Stimulated activated CD4-positive, alpha-beta T cell treated with anti-CD3 and anti-CD28 coated beads, Interleukin-1b, Interleukin-23, amount 100 ng/mL, for 4 hours (primary cell): ENCODE data around the gene ADAMTS13.
"Not testable (repeated sequence)": the region's sequence is repeated elsewhere in the genome, so short reads cannot be mapped to it uniquely, and the experiment has no call there.

Source experiments
- DNase-seq, 2 donors: peaks; one replicate each; pipeline ENCODE4 v3.0.0-alpha.2; 2020; ENCODE audit warnings: low read depth in 2 of 2

Gene ADAMTS13

DNA sequence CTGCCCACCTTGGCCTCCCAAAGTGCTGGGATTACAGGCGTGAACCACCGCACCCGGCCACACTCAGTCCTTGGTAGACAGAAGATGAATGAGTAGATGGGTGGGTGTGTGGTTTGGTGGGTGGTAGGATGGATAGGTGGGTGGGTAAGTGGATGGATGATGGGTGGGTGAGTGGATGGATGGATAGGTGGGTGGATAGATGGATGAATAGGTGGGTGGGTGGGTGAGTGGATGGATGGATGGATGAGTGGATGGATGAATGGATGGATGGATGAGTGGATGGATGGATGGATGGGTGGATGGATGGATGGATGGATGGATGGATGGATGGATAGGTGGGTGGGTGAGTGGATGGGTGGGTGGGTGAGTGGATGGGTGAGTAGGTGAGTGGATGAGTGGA is 29.9 kb upstream of the ADAMTS13 start:
- not testable (repeated sequence) for DNase-seq

DNA sequence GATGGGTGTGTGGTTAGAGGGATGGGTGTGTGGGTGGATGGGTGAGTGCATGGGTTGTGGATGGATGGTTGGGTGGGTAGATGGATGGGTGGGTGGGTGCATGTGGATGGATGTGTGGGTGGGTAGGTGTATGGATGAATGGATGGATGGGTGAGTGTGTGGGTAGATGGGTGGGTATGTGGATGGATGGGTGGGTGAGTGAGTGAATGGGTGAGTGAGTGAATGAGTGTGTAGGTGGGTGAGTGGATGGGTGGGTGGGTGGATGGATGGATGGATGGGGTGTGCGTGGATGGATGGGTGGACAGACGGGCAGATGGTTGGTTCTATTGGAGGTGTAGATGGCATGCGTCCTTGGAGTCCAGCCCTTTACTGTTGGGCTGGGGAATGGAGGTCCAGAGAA is 28.8 kb upstream of the ADAMTS13 start:
- no peak for DNase-seq

DNA sequence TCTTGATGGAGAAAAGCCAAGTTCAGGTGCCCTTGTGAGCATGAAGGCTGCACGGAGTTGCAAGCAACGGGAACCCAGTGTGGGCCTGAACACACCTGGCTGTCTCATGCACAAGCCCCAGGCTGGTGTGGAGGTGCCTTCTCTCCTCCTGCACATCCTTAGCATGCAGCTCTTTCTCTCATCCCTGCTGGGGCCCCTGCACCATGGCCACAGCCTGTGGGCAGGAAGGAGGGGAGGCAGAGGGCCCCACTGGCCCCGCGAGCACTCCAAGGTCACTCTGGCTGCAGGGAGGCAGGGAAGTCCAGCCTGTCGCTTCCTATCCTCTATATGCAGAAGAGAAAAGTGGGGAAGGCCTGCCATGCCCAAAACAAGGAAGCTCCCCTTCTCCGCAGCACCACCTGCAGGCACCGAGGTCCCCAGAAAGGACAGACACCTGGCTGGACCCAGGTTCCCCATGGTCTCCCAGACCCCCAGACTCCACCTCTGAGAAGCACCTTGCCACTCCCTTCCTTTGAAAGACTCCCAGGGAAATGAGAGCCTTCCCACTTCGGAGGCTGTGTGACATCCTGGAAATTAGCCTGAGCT is 27.4 kb upstream of the ADAMTS13 start:
- no peak for DNase-seq

DNA sequence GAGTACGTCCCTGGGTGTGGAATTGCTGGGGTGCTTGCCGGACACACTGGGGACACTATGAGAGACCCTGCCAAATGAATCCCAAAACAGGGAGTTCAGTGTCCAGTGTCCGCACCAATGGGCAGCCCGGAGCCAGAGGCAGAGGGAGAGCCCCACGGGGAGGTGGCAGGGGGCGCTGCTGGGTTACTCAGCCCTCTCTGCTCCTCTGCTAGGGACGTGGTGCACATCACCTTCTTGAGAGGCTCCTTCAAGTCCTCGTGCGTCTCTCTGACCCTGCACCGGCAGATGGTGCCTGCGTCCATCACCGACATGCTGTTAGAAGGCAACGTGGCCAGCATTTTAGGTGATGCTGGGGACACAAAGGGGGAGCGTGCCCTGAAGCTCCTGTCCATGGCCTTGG is 25.2 kb upstream of the ADAMTS13 start:
- DNase-seq, result no peak

DNA sequence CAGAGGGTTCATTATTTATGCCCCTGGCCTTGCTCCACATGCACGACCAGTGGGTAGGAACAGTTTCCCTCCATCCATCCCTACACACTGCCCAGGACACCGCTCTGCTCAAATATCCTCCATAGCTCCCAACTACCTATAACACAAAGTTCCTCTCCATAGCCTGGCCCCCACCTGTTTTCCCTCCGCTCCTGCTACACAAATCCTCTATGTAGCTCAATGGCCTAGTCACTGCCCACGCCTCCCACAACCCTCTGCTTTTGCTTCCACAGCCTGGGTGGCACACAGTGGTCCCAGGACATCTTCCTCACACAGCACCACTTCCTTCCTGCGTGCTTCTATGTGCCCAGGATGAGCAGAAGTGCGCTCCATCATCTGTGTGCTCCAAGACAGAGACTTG is 24.8 kb upstream of the ADAMTS13 start:
- DNase-seq, result no peak

DNA sequence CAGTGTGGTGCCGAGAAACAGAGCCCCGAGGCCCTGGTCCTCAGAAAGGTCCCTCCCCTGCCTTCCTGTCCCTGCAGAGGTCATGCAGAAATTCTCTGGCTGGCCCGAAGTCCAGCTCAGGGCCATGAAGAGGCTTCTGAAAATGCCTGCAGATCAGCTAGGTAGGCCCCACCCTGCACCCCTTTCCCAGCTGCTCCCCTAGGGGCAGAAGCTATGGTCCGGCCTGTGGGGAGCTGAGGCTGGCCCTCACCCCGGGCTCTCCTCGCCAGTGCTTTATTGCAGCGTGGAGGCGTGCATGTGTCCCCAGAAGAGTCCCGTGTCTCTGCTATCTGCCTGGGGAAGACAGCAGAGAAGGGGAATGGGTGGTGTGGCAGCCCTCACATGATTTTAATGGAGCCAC is 24.3 kb upstream of the ADAMTS13 start:
- DNase-seq, result no peak

DNA sequence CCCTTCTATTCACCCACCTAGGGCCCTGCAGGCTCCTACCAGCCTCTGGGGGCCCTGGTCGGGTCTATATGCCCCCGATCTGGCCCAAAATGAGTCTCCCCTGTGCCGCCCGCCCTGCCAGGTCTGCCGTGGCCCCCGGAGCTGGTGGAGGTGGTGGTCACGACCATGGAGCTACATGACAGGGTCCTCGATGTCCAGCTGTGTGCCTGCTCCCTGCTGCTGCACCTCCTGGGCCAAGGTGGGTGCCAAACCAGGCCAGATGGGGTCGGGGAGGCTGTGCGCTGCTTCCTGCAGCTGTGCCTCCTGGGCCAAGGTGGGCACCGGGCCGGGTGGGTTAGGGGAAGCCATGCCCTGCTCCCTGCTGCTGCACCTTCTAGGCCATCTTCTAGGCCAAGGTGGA is 21.9 kb upstream of the ADAMTS13 start:
- no peak for DNase-seq

DNA sequence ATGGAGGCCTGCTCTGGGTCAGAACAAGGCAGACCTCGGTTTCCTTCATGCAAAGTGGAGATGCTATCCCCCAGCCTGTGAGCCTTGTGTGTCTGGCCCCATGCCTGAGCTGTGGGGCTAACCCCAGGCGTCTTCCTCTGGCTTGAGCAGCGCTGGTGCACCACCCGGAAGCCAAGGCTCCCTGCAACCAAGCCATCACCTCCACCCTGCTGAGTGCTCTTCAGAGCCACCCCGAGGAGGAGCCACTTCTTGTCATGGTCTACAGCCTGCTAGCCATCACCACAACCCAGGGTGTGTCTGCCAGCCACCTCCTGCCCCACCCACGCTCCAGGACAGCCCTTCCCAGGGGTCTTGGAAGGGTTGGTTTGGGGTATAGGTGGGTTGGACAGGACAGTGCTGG is 20.6 kb upstream of the ADAMTS13 start:
- no peak for DNase-seq

DNA sequence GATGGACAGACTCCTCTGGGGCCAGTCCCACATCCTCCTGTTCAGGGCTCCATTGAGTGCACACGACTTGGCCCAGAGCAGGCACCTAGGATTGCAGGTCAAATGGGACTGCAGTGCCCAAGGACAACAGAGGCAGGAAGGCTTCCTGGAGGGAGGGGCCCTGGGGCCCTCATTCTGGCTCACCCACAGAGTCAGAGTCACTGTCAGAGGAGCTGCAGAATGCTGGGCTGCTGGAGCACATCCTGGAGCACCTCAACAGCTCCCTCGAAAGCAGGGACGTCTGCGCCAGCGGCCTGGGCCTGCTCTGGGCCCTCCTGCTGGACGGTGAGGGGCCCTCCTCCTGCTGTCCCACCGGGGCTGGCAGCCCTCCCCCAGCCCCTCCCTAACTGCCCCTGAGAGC is 19.5 kb upstream of the ADAMTS13 start:
- no peak for DNase-seq

DNA sequence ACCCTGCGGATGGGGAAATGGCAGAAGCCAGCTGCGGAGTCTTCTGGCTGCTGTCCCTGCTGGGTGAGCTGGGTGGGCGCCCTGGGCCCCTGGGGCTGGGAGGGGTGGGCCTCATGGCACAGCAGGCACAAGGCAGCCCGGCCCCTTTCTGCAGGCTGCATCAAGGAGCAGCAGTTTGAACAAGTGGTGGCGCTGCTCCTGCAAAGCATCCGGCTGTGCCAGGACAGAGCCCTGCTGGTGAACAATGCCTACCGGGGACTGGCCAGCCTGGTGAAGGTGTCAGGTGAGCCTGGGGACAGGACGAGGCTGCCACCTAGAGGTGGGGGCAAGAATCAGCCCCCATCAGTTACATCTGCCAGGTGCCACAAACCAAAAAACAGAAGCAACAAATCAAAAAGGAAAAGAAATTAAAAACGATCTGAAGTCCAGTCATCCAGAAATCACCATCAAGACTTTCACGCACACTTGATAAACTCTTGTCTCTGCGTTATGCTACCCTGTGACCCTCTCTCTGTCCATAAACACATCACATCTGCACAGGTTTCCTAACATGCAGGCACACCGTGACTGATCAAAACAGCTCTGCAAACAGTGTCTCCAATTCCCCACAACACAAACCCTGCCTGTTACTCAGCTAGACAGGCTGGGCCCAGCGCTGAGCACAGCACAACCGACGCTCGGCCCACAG is 18.3 kb upstream of the ADAMTS13 start:
- peak; percentile 49 to 51 for DNase-seq

DNA sequence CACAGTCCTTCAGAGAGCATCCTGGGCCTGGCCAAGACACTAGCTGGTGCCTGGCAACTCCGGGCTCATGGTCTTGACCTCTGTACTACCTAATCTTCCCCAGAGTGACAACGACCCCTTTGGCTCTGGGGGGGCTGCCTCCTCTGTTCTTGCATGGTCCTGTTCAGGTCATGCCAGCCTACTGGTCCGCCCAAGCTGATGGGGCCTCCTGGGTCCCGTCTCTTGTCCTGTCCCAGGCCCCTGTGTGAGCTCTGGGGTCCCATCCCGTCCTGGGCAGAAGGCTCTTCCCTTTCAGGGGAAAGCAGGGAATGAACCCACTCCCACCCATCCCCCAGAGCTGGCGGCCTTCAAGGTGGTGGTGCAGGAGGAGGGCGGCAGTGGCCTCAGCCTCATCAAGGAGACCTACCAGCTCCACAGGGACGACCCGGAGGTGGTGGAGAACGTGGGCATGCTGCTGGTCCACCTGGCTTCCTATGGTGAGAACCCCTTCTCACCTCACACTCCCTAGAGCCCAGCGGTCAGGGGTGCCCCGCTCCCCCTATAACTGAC is 17.6 kb upstream of the ADAMTS13 start:
- DNase-seq, result no peak

DNA sequence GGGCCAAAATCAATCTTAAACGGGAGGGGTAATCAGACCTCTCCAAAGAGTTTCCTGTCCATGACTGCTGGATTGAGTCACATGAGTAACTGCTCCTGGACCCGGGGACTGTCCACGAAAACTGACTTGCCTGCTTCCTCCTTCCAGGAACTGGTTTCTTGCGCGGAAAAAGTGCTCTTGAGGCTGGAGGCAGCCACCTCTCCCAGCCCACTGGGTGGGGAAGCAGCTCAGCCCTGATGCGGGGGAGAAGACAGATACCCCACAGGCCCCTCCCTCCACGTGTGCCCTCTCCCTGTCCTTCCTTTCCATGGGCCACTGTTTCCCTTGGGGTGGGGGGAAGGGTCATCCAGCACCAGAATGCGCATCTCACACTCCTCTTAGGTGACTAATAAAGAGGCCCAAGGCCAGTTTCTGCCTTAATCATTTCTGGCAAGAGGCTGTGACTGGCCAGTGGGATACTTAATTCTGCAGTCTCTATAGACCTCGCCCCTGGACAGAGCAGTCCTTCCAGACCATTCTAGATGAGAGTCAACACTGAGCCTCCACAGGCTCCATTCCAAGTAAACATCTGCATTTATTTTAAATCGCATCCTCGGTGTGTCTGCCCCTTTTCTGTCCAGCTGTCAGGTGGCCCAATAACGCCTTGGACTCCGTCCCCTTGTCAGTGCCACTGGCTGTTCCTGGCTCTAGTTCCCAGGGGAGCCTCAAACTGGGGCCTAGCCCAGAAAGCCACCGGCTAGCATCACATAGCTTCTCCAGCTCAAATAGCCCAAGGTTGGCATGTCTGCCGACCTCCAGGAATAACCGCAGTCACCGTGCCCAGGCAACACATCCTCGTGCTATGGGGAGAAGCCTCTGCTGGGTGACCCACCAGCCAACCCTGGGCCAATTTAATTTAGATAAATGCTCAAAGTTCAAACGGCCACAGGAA is 16.4 kb upstream of the ADAMTS13 start:
- DNase-seq, result no peak

DNA sequence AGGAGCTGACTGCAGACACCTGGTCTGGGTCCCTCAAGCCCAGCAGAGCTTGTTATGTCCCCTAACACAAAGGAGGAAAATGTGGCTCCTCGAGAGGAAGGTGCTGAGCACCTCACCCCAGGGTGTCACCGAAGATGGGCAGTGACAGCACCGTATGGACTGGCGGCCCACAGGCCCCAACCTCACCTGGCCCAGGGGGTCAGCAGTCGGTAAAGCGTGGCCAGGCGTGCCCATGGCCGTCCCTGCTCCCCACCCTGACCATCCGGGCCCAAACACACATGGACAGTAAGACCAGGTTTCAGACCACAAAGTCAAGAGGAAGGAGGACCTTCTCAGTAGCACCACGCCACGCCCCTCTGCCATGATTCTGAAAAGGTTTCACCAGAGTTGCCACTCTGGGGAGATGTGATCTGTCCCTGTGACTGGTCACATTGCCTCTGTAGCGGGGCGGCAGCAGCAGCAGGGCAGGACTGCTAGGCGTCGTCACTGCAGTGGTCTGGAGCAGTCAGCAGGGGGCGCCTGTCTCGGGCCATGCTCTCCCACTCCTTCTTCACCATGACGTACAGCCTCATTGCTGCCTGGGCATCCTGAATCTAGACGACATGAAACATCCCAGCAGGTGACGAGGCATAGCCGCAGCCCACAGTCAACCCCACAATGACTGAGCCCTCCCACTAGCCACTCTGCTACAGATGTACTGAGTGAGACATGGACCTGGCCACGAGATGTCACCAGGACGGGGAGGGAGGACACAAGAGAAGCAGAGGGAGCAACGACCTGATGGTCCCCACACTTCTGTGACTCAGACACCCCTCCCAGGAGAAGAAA is 15.5 kb upstream of the ADAMTS13 start:
- peak; percentile 70 to 72 for DNase-seq

DNA sequence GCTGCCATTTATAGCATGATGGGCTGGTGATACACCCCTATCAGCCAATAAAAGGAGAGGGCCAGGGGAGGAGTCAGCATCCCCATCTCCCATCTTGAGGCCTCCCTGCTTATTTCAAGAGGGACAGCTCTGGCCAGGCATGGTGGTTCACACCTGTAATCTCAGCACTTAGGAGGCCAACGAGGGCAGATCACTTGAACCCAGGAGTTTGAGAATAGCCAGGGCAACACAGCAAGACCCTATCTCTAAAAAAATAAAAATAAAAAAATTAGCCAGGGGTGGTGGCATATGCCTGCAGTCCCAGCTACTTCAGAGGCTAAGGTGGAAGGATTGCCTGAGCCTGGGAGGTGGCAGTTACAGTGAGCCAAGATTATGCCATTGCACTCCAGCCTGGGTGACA is 14.1 kb upstream of the ADAMTS13 start:
- DNase-seq, result no peak

DNA sequence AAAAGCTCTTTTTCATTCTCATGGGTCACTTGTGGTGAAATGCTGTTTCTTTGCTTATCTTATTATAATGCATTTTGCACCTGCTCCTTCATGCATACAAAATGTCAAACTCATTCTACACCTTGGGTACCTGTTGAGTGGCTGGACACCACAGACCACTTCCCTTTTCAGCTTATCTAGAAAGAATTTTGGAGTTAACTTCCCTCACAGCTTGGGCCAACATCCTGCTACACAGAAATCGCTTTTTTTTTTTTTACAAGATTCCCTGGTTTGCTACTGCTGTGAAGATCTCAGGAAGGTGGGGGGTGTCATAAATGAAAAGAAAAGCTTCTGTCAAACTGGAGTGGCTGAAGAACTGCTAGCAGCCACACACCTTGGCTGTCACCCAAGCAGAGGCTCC is 7.0 kb upstream of the ADAMTS13 start:
- no peak for DNase-seq

DNA sequence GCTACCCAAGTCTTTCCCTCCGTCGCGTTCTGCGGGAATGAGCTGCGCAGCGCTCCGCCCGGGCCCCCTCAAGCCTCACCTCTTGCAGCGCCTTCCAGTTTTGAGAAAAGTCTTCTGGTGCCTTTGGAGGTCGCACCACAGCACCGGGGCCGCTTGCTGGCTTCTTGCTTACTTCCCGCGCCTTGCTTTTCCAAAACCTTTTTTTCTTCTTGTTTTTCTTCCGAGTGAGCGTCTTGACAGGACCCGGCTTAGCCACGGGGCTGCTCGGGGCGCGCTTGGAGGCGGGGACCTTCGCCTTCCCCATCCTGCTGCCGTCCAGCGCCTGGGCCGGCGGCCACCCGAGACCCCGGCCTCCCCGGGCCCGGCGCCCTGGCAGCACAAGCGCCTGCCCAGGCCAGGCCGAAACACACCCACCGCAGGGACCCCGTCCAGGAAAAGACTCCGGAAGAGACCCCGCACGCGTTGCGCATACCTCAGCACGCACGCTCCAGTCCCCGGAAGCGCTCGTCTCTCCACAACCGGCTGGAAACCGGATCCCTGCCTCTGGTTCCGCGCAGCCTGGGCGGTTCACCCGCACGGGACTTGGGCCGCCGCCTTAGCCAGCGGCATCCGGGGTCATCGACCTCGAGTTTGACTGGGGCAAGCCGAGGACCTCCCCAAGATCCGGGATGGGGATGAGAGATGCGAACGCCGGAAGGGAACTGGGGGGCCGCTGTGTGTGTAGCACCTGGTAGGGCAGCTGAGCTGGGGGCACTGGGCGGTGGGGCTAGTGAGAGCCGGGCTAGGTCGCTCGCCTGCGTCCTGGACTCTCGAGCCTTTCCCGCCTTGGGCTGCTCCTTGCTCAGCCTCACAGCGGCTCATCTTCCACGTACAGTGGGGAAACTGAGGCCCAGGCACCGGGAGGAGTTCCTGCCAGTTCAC is 4.4 kb upstream of the ADAMTS13 start, which contains the start of gene REXO4:
Gene REXO4 (minus strand): TSS at position 470 of the 921 bp plus-strand sequence. CDS start 166 bp downstream, at position 304.
- DNase-seq, result peak; percentile 72 to 76

DNA sequence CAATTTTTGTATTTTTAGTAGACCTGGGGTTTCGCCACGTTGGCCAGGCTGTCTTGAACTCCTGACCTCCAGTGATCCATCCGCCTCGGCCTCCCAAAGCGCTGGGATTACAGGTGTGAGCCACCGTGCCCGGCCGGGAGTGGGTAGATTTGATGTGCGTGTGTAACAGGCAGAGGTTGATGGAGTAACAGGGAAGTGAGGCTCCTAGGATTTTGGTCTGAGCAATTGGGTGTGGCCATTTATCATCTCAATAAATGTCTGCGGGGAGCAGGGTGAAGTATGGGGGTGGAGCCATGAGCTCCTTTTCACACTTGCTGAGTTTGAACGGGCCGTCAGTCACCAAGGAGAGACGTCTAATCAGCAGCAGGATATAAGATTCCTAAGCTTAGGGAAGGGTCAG is 3.2 kb upstream of the ADAMTS13 start:
- DNase-seq, result no peak

DNA sequence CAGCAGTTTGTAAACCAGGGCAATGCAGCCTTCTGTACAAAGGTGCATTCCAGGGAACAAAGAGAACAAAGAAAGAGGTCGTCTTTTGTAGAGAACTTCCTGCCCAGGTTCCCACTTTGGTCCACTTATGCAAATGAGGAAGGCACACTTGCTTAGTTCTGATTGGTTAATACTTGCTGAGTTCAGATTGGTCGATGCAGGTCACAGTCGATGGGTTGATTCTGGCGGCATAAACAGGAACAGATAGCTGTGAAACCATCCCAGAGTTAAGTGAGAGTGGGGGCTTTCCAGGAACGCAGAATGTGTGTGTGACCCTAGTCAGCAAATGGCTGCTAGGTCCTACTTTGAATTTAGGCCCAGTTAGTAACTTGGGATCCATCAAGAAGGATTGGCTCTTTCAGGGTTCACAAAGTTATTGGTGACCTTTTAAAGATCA is 1.8 kb upstream of the ADAMTS13 start:
- no peak for DNase-seq

DNA sequence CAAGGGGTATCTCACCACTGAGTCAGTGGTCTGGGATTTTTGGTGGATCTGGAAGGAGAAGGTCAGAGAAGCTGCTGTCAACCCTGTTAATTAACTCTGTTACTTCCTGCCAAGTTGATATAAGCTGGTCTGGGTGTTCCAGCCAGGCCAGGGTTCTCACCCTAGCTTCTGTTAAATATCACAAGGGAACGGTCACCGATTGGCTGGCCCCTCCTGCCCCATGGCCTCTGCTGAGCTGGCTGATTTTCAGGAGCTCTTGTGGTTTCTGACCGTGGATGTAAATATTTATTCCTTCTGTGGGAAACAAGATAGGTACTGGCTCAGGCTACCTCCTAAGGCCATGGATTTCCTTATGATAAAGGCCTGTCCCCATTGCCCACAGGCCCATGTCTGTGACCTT is 1.0 kb downstream of the ADAMTS13 start:
- no peak for DNase-seq

DNA sequence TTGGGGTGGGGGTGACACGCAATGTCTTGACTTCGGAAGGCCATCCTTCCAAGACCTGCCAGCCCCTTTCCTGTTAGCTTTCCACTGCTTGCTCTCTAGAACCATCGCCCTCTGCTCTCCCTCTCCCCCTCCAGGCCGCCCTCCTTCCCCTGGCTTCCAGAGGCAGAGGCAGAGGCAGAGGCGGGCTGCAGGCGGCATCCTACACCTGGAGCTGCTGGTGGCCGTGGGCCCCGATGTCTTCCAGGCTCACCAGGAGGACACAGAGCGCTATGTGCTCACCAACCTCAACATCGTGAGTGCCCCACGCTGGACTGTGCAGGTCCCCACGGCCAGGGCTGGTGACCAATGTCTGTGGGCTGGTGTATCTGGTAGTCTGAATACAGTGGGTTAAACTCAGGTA is 2.0 kb downstream of the ADAMTS13 start:
- no peak for DNase-seq
